ENCODE data around the gene MRPL41.
"Not testable (repeated sequence)": the region's sequence is repeated elsewhere in the genome, so short reads cannot be mapped to it uniquely, and the experiment has no call there.

The MRPL41 gene

DNA sequence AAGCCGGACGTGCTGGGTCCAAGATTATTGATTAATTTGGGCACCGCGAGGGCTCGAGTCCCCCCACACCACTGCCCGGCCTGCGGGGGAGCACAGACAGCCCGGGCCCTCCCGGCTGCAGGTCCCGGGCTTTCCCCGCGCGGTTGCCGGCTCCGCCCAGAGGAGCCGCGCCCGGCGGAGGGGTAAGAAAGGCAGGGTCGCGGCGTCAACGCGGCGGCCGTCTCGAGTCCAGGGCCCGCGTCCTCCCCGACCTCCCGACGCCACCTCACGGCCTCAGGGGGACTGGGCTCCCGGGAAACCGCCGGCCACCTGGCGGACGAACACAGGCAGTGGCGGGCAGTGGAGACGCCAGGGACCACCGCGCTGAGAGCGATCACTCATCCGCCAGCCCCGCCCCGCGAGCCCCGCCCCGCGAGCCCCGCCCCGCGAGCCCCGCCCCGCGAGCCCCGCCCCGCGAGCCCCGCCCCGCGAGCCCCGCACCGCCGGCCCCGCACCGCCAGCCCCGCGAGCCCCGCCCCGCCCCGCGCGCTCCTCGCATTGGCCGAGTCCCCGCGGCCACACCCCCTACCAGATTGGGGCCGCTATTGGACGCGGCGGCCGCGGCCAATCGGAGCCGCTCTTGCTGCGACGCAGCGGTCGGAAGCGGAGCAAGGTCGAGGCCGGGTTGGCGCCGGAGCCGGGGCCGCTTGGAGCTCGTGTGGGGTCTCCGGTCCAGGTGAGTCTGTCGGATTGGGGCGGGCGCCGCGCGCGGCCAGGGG lies at the start of gene MRPL41:
MRPL41 (plus strand) TSS at position 616 of the 758 bp plus-strand sequence. CDS start 203 bp downstream, outside the sequence.
- DNase-seq (ENCODE audit: low read depth in 2 of 2, low spot score in 1 of 2): peak; percentile 58 to 75

DNA sequence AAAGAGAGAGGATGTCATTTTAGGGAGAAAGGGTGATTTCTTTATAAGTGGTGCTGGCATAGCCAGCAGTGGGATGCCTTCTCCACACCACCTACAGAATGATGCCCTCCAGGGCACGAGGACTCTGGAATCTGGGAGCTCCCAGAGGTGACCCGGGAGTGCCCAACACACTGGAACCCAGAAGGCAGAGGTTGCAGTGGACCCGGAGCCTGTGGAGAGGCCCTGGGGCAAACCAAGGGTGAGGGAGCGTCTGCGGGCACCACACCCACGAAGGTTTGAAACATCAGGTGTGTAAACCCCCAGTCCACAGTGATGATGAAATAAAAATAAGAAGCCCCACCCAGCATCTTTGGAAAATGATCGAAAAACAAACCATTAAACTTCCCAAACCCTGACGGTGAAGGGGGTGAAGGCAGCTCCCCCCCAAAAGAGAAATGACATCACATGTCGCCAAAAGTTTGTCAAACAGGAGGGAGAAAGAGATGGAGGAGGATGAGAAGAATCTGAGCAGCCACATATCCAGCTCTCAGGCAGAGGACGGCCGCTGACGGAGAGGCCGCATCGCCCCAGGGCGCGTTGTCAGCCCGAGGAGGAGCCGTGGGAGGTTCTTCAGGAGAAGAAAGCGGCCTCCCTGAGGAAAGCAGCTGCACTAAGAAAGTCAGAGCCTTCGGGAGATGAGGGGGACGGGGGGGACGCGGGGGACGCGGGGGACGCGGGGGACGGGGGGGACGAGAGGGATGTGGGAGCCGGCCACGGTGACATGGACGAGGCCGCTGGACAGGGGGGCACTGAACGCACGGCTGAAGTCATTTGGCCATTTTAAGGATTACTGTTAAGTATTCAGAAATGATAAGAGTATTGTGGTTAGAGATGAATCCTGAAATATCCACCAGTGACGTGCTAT lies 49.4 kb upstream of the MRPL41 start:
- DNase-seq (ENCODE audit: low read depth in 2 of 2, low spot score in 1 of 2): no peak

DNA sequence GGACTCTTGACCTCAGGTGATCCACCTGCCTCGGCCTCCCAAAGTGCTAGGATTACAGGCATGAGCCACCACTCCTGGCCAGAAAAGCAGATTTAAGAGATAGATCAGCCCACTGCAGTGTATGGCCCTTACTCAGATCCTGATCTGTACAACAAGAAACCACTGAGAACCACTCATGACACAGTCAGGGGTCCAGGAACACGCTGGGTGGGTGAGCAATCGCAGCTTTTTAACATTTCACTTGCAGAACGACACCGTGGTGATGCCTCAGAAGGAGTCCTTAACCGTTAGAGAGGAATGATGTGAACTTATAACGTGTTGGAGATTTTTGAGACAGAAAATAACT lies 47.3 kb upstream of the MRPL41 start:
- DNase-seq (ENCODE audit: low read depth in 2 of 2, low spot score in 1 of 2): no peak

DNA sequence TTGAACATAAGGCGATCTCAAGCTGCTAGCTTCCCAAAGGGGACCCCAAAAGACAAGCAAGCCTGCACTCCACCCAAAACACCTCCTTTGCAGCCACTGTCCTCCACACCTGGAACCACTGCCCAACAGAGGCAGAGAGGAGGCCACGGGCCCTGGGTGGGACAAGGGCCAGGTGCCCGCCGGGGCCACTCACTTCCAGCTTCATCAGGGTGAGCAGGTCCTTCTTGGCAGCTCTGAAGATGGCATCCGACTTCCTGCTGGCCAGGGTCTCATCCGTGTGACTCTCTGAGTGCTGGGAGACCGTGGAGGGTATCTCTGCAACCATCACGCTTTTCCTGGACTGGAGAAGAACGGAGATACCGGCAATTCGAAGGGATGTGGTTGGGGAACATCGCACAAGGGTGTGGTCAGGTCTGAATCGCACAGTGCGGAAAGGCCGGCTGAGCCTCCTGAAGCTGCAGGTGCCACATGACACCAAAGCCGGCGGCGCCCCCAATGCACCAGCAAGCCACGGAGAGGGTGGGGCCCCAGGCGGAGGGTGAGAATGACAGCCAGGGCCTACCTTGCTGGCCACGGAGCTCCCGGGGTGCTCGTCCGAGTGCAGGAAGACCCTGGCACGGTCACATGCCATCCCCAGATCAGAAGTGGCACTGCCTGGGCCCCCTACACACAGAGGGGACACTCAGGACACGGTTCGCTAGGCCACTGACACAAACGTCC lies 46.1 kb upstream of the MRPL41 start:
- DNase-seq (ENCODE audit: low read depth in 2 of 2, low spot score in 1 of 2): no peak

DNA sequence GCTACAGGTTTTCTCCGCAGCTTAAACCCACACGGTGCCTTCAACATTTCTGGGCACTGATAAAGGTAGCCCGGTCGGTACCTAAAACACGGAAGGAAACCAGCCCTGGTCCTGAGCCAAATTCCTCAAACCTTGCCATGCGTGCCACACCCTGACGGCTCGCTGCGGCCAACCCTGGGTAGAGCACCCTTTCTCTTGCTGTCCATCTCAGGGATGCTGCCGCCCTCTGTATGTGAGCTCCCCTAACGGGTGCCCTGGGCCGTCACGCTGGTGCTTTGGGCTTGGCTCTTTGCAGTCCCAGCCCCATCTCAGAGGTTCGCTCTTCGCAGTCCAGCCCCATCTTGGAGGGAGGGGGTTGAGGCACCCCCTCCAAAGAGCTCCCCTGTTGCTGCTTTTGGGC lies 45.4 kb upstream of the MRPL41 start:
- no peak for DNase-seq (ENCODE audit: low read depth in 2 of 2, low spot score in 1 of 2)

DNA sequence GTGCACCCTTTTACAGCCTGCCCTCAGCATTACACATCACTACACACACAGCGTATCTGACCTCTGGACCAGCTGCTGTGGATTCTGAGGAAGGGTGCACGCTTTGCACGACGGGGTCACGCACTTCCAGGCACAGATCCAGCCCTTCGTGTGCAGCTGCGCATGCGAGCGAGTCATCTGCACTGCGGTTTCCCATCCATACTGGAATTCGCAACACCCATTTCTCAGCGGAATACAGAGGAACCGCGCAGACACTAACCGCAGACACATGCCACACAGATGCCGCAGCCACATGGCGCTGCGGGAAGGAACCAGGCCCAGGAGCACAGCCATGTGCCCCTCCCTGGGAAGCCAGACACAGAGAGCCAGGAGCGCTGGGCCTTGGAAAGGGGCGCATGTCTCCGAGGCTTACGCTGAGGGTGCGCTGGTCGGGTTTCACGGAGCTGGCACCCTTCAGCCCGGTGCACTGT lies 44.9 kb upstream of the MRPL41 start:
- DNase-seq (ENCODE audit: low read depth in 2 of 2, low spot score in 1 of 2): no peak

DNA sequence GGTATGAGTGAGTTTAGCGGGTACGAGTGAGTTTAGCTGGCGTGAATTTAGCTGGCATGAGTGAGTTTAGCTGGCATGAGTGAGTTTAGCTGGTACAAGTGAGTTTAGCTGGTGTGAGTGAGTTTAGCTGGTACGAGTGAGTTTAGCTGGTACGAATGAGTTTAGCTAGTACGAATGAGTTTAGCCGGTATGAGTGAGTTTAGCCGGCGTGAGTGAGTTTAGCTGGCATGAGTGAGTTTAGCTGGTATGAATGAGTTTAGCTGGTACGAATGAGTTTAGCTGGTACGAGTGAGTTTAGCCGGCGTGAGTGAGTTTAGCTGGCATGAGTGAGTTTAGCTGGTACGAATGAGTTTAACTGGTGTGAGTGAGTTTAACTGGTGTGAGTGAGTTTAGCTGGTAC lies 42.5 kb upstream of the MRPL41 start:
- no peak for DNase-seq (ENCODE audit: low read depth in 2 of 2, low spot score in 1 of 2)

DNA sequence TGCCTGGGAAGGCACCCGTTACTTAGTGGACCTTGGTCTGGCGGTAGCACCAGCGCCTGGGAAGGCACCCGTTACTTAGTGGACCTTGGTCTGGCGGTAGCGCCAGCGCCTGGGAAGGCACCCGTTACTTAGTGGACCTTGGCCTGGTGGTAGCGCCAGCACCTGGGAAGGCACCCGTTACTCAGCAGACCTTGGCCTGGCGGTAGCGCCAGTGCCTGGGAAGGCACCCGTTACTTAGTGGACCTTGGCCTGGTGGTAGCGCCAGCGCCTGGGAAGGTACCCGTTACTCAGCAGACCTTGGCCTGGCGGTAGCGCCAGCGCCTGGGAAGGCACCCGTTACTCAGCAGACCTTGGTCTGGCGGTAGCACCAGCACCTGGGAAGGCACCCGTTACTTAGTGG lies 40.6 kb upstream of the MRPL41 start:
- DNase-seq (ENCODE audit: low read depth in 2 of 2, low spot score in 1 of 2): not testable (repeated sequence)

DNA sequence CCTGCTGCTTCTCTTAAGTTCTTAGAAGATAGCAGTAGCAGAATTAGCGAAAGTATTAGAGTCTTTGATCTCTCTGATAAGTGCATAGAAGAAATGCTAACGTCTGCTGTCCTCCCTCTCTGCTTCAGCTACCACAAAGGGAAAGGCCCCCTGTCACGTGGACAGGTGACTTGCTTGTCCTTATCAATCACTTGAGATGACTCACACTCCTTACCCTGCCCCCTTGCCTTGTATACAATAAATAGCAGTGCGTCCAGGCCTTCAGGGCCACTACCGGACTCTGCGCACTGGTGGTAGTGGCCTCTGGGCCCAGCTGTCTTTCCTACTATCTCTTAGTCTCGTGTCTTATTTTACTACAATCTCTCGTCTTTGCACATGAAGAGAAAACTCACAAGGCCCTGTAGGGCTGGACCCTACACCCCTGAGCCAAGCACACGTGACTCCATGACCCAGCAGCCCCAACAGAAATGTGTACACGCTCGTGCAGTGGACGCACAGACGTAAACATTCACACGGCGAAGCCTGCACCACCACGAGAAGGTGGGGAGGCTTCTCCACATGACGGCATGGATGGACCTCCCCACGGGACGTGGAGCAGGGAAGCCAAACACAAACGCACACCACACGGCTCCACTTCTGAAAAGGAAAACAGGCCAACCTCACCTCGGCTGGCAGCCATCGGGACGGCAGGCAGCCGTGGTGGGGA lies 39.8 kb upstream of the MRPL41 start:
- DNase-seq (ENCODE audit: low read depth in 2 of 2, low spot score in 1 of 2): no peak

DNA sequence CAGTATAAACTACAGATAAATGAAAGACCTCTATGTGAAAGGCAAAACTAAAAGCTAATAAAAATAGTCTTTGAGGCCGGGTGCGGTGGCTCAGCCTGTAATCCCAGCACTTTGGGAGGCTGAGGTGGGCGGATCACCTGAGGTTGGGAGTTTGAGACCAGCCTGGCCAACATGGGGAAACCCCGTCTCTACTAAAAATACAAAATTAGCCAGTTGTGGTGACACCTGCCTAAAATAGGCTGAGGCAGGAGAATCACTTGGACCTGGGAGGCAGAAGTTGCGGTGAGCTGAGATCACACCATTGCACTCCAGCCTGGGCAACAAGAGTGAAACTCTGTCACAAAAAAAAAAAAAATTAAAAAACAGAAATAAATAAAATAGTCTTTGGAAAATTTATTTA lies 38.5 kb upstream of the MRPL41 start:
- not testable (repeated sequence) for DNase-seq (ENCODE audit: low read depth in 2 of 2, low spot score in 1 of 2)

DNA sequence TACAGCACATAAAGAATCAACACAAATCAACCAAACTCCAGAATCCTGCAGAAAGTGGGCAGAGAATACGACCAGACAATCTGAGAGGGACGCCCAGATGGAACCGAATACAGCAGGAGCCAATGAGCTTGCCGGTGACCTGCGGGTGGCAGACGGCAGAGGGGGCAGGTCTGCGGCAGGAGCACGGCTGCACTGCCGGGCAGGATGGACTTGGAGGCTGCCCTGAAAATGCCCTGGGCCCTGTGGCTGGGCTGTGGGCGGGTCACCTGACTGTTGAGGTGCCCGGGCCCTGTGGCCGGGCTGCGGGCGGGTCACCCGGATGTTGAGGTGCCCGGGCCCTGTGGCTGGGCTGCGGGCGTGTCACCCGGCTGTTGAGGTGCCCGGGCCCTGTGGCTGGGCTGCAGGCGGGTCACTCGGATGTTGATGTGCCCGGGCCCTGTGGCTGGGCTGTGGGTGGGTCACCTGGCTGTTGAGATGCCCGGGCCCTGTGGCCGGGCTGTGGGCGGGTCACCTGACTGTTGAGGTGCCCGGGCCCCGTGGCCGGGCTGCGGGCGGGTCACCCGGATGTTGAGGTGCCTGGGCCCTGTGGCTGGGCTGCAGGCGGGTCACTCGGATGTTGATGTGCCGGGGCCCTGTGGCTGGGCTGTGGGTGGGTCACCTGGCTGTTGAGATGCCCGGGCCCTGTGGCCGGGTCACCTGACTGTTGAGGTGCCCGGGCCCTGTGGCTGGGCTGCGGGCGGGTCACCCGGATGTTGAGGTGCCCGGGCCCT lies 37.7 kb upstream of the MRPL41 start:
- not testable (repeated sequence) for DNase-seq (ENCODE audit: low read depth in 2 of 2, low spot score in 1 of 2)

DNA sequence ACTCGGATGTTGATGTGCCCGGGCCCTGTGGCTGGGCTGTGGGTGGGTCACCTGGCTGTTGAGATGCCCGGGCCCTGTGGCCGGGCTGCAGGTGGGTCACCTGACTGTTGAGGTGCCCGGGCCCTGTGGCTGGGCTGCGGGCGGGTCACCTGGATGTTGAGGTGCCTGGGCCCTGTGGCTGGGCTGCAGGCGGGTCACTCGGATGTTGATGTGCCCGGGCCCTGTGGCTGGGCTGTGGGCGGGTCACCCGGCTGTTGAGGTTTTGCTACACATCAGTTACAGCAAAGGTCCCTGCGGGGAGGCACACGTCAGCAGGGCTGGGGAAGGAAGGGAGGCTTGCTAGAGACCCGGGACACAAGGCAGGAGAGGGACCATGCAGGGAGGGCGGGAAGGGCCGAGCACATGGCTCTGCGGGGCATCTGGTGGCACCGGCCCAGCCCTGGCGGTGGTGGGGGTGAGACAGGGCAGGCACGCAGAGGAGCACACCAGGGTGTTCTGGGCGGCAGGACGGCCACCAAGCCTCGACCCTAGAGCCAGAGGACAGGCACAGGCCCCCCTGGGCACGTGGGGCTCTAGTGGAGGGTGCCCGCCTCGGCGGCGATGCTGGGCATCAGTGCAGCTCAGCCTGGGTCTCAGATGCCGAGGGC lies 36.9 kb upstream of the MRPL41 start:
- DNase-seq (ENCODE audit: low read depth in 2 of 2, low spot score in 1 of 2): no peak

DNA sequence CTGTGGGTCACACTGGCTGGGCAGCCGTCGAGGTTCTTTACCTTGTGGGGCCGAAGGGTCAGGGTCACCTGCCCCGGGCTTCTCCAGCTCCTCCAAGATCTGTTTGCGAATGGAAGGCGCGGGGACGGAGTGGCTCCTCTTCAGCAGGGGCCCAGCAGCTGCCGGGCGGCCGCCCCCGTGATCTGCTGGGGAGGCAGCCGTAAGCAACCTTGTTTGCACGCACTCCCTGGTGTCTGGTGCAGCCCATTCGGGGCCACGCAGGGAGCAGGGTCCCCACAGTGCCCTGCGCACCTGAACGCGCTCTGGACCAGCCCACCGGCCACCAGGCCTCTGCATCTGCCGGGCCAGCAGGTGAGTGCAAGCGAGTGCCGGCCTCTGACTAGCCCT lies 36.3 kb upstream of the MRPL41 start:
- no peak for DNase-seq (ENCODE audit: low read depth in 2 of 2, low spot score in 1 of 2)

DNA sequence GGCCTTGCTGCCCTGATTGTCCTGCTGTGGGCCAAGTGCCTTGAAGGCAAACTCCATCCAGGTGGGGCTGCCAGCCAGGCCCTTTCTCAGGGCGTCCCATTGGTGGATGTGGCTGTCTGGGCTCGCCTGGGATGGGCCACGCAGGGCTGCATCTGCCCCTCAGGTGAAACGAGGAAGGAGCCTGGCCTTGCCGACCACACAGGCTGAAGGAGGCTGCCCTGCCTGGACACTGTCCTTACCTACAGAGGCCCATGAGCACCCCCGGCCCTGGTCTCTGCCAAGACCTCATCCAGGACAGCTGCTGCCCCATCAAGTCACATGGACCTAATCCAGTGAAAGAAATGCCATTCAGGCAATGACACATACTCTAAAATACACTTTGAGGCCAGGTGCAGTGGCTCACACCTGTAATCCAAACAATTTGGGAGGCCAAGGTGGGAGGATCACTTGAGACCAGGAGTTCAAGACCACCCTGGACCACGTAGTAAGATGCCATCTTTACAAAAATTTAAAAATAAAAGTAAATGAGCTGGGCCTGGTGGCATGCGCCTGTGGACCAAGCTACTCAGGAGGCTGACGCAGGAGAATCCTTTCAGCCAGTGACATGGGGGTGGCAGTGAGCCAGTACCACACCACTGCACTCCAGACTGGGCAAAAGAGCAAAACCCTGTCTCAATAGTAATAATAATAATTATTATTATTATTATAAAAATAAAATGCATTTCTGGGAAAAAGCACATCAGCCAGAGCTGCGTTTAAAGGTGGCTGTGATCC lies 35.3 kb upstream of the MRPL41 start:
- DNase-seq (ENCODE audit: low read depth in 2 of 2, low spot score in 1 of 2): no peak

DNA sequence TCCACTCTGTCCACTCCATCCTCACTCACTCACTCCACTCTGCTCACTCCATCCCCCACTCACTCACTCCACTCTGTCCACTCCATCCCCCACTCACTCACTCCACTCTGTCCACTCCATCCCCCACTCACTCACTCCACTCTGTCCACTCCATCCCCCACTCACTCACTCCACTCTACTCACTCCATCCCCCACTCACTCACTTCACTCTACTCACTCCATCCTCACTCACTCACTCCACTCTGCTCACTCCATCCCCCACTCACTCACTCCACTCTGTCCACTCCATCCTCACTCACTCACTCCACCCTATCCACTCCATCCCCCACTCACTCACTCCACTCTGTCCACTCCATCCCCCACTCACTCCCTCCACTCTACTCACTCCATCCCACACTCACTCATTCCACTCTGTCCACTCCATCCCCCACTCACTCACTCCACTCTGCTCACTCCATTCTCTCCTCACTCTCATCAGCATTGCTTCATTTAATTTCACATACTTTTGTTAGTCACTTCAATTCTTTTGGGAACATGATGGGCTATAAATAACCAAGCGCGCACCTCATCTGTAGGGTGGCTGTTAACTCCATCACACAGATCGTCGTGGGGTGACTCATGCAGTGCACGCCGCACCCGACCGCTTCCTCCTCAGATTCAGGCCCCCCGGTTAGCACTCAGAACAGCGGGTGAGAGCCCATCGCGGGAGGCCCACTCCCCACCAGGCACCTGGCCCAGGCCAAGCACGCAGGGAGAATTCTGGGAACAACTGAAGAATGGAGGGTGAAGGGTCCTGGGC lies 32.8 kb upstream of the MRPL41 start:
- not testable (repeated sequence) for DNase-seq (ENCODE audit: low read depth in 2 of 2, low spot score in 1 of 2)

DNA sequence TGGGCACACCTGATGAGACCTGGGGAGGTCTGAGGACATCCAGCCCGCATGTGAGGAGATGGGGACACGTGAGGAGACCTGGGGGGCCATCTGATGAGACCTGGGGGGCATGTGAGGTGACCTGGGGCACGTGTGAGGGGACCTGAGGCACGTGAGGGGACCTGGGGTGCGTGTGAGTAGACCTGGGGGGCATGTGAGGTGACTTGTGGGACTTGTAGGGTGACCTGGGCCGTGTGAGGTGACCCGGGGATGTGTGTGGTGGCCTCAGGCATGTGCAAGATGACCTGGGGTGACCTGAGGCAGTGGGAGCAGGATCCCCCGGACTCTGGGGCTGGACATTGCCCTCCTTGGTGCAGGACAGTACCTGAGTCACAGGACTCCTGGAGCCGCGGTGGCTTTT lies 32.1 kb upstream of the MRPL41 start:
- no peak for DNase-seq (ENCODE audit: low read depth in 2 of 2, low spot score in 1 of 2)

DNA sequence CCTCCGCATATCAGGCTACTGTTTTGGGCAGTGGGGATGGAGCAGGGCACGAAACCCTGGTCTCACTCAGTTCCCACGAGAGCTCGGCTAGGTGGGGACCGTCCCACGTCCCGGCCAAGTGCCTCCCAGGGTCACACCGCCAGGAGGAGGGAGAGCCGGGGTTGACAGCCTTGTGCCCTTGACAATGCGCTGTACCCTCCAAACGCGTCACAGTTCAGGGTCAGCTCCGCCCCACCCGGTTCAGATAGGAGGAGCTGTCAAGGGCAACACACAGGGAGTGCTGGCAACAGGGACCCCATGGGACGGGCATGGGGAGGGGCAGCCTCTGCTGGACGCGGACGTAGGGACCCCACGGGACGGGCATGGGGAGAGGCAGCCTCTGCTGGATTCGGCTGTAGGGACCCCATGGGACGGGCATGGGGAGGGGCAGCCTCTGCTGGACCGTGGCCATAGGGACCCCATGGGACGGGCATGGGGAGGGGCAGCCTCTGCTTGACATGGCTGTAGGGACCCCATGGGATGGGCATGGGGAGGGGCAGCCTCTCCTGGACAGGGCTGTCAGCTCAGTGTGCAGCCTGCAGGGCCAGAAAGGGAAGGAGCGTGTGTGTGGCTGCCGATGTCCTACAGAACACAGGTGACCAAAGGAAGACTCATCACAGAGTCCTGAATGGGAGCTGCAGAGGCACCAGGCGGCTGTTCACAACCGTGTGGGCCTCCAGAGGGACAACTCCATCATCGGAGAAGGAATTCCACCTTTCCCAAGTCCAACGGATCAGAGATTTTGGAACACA lies 30.9 kb upstream of the MRPL41 start:
- no peak for DNase-seq (ENCODE audit: low read depth in 2 of 2, low spot score in 1 of 2)
